K562 (cell line): ENCODE data around the gene EIF3K. TPM values are rescaled to one million over a fixed set of nuclear protein-coding genes. Genes with fewer than 3 reads are reported as not detected.

Experiments used
- ETV5 ChIP-seq: sonication (generic); formaldehyde crosslinking; IDR thresholded peaks from 2 replicates; pipeline ENCODE4 v1.4.0; 2020; ENCODE audit warnings: low read depth, mild to moderate bottlenecking, missing genetic modification reagents
- FOXA3 ChIP-seq, 2 experiments: fragments of 450-650 bp in 1 of 2; sonication (generic) in 1 of 2; formaldehyde crosslinking; IDR thresholded peaks in 1 of 2; conservative IDR thresholded peaks in 1 of 2; 2 replicates each; pipeline versions ENCODE4 v1.4.0 to v1.8.0; 2020 to 2022; ENCODE audit warnings: mild to moderate bottlenecking in 2 of 2, missing genetic modification reagents in 1 of 2
- HNRNPK ChIP-seq: fragments of 200-400 bp; formaldehyde crosslinking; IDR thresholded peaks from one replicate; pipeline ENCODE4 v1.6.1; 2018; ENCODE audit warnings: mild to moderate bottlenecking, low read depth, low read length; ENCODE audit not compliant: poor library complexity, severe bottlenecking
- MIER1 ChIP-seq: fragments of 450-650 bp; IDR thresholded peaks from 2 replicates; pipeline ENCODE4 v1.6.1; 2016; ENCODE audit warnings: antibody characterized with exemption, mild to moderate bottlenecking, low read depth
- MYC ChIP-seq, 2 experiments: fragments of 250-450 bp in 1 of 2; sonication (Bioruptor Pico) in 1 of 2; IDR thresholded peaks; 2 replicates each; pipeline versions ENCODE4 v1.5.1 to v1.6.1; 2012 to 2021; ENCODE audit warnings: low read depth in 2 of 2, borderline replicate concordance in 1 of 2, improper control_type of control experiment in 1 of 2, low read length in 1 of 2, mild to moderate bottlenecking in 1 of 2, moderate library complexity in 1 of 2
- POLR3A ChIP-seq: IDR thresholded peaks from 2 replicates; pipeline ENCODE4 v1.6.1; 2011; ENCODE audit warnings: borderline replicate concordance, mild to moderate bottlenecking, moderate library complexity; ENCODE audit not compliant: insufficient read length, insufficient read depth; ENCODE audit errors: extremely low read depth
- SUPT5H ChIP-seq: fragments of 450-650 bp; IDR thresholded peaks from 2 replicates; pipeline ENCODE4 v1.6.1; 2016
- TGIF2 ChIP-seq: sonication (generic); formaldehyde crosslinking; IDR thresholded peaks from 2 replicates; pipeline ENCODE4 v1.8.1; 2022; ENCODE audit warnings: mild to moderate bottlenecking, missing genetic modification reagents, moderate library complexity
- YY1 ChIP-seq, 3 experiments: IDR thresholded peaks; 2 replicates each; pipeline ENCODE4 v1.6.1; 2011; ENCODE audit warnings: low read length in 2 of 3, mild to moderate bottlenecking in 2 of 3, moderate library complexity in 2 of 3, borderline replicate concordance in 1 of 3, control low read depth in 1 of 3, low read depth in 1 of 3; ENCODE audit not compliant: insufficient read depth in 3 of 3, insufficient replicate concordance in 2 of 3, control insufficient read depth in 1 of 3, insufficient read length in 1 of 3; ENCODE audit errors: extremely low read depth in 1 of 3
- ZFPM2 ChIP-seq: fragments of 250-450 bp; sonication (Bioruptor Pico); IDR thresholded peaks from 2 replicates; pipeline ENCODE4 v1.5.1; 2022; ENCODE audit warnings: mild to moderate bottlenecking
- ZNF76 ChIP-seq: fragments of 250-450 bp; sonication (Bioruptor Pico); IDR thresholded peaks from 2 replicates; pipeline ENCODE4 v1.4.0; 2020; ENCODE audit warnings: mild to moderate bottlenecking, moderate library complexity, borderline replicate concordance
- polyA plus RNA-seq, 8 experiments: library from polyadenylated mRNA; depleted of rRNA in 4 of 8; stranded (reverse) in 5 of 8; unstranded in 3 of 8; fragments of >200 nt; fragmentation: Nextera tagmentation in 2 of 8; fragmentation: Illumina TruSeq in 1 of 8; extraction: Ambion mirVana in 2 of 8; extraction: Trizol in 1 of 8; gene quantifications; 2 replicates each; pipeline versions ENCODE4 v1.2.1 to v1.2.3, GENCODE V29; 2011 to 2014; ENCODE audit warnings: inconsistent platforms in 1 of 8, missing spikeins in 1 of 8
- total RNA-seq, 7 experiments: library from RNA; depleted of rRNA in 6 of 7; stranded (reverse); fragments of >200 nt in 6 of 7; fragmentation: Illumina TruSeq in 2 of 7; extraction: Trizol in 2 of 7; gene quantifications; 2 replicates each; pipeline versions ENCODE4 v1.2.1 to v1.2.3, GENCODE V29; 2011 to 2021; ENCODE audit warnings: low replicate concordance in 1 of 7
- TF ChIP-seq, protein P1 (sequence below), 2 experiments: fragments of 250-450 bp in 1 of 2; fragments of 450-650 bp in 1 of 2; sonication (Bioruptor Pico) in 1 of 2; IDR thresholded peaks; 2 replicates each; pipeline versions ENCODE4 v1.6.1 to v1.8.0; 2016 to 2021; ENCODE audit warnings: mild to moderate bottlenecking in 2 of 2, moderate library complexity in 2 of 2, missing compliant biosample characterization in 1 of 2, missing genetic modification characterization in 1 of 2
- TF ChIP-seq, protein P2 (sequence below): fragments of 250-450 bp; sonication (Bioruptor Pico); IDR thresholded peaks from 2 replicates; pipeline ENCODE4 v1.8.0; 2022; ENCODE audit warnings: inconsistent platforms, mild to moderate bottlenecking, moderate library complexity, borderline replicate concordance
- TF ChIP-seq, protein P3 (sequence below), 2 experiments: fragments of 450-650 bp; IDR thresholded peaks; 2 replicates each; pipeline ENCODE4 v1.6.1; 2018; ENCODE audit warnings: mild to moderate bottlenecking in 2 of 2, low read depth in 1 of 2; ENCODE audit not compliant: partially characterized antibody in 2 of 2
- TF ChIP-seq, protein P4 (sequence below): fragments of 450-650 bp; formaldehyde crosslinking; IDR thresholded peaks from 2 replicates; pipeline ENCODE4 v1.4.0; 2022; ENCODE audit warnings: missing genetic modification characterization

Gene EIF3K
- total and polyA plus RNA-seq, 9 of the 15 experiments (the other 6 are each of a cell fraction or from before 2014, with no cell fraction given): 387 to 1,827 (median 733) TPM

DNA sequence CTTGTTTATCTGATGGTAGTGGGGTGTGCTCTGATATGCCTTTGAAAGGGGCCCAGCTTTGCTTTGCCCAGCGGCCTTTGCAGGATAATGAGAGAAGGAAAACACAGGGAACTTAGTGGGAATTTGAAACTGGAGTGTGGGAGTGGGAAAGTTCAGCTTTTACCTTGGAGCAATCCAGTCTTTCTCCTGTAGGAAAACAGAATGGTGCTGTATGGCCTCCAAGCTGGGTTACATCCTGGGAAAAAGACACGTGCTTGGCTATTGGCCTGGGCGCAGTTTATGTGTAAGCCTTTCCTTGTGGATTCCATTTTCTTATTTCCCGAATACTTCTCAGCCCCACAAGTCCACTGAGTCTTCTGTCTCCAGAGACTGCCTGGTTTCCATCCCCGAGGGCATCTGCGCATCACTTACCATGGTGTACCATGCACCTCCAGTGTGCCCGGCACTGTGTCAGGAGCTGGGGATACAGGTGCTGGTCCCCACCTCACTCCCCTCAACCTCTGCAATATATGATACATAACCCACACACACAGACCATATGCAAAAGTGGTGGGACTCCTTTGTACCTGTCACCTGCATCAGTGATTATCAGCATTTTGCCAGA, 60.0 kb downstream of the EIF3K start (continued):
- TF ChIP-seq, protein P1, sequence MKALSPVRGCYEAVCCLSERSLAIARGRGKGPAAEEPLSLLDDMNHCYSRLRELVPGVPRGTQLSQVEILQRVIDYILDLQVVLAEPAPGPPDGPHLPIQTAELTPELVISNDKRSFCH (CRISPR knock-in tag; IDR thresholded peaks at IDR 0.05): no peak
- TF ChIP-seq, protein P1 (tag; IDR thresholded peaks at IDR 0.05): 0 out of 2 replicates have a peak, but pooled peaks have one; percentile 26
- TF ChIP-seq ETV5 (CRISPR knock-in tag) (0 out of 2 replicates have a peak, but pooled peaks have one; percentile 11), POLR3A (no peak), ZFPM2 (CRISPR knock-in tag) (no peak), MIER1 (no peak), YY1 (IDR thresholded peaks at IDR 0.05; ENCODE audit: borderline replicate concordance in 1 of 3, control insufficient read depth in 1 of 3, extremely low read depth in 1 of 3, insufficient read depth in 3 of 3, insufficient read length in 1 of 3, insufficient replicate concordance in 2 of 3, low read depth in 1 of 3, low read length in 2 of 3) (no peak), TGIF2 (no peak), MYC (IDR thresholded peaks at IDR 0.05; ENCODE audit: low read depth, low read length) (no peak), MYC (CRISPR knock-in tag; IDR thresholded peaks at IDR 0.05; ENCODE audit: borderline replicate concordance, low read depth) (0 out of 2 replicates have a peak, but pooled peaks have one; percentile 18), SUPT5H (no peak), ZNF76 (CRISPR knock-in tag) (no peak), HNRNPK (no peak), FOXA3 (CRISPR knock-in tag; conservative IDR thresholded peaks at IDR 0.05 in 1 of 2, IDR thresholded peaks at IDR 0.05 in 1 of 2) (no peak)
- TF ChIP-seq, protein P2, sequence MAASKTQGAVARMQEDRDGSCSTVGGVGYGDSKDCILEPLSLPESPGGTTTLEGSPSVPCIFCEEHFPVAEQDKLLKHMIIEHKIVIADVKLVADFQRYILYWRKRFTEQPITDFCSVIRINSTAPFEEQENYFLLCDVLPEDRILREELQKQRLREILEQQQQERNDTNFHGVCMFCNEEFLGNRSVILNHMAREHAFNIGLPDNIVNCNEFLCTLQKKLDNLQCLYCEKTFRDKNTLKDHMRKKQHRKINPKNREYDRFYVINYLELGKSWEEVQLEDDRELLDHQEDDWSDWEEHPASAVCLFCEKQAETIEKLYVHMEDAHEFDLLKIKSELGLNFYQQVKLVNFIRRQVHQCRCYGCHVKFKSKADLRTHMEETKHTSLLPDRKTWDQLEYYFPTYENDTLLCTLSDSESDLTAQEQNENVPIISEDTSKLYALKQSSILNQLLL (CRISPR knock-in tag): no peak
- TF ChIP-seq, protein P3, sequence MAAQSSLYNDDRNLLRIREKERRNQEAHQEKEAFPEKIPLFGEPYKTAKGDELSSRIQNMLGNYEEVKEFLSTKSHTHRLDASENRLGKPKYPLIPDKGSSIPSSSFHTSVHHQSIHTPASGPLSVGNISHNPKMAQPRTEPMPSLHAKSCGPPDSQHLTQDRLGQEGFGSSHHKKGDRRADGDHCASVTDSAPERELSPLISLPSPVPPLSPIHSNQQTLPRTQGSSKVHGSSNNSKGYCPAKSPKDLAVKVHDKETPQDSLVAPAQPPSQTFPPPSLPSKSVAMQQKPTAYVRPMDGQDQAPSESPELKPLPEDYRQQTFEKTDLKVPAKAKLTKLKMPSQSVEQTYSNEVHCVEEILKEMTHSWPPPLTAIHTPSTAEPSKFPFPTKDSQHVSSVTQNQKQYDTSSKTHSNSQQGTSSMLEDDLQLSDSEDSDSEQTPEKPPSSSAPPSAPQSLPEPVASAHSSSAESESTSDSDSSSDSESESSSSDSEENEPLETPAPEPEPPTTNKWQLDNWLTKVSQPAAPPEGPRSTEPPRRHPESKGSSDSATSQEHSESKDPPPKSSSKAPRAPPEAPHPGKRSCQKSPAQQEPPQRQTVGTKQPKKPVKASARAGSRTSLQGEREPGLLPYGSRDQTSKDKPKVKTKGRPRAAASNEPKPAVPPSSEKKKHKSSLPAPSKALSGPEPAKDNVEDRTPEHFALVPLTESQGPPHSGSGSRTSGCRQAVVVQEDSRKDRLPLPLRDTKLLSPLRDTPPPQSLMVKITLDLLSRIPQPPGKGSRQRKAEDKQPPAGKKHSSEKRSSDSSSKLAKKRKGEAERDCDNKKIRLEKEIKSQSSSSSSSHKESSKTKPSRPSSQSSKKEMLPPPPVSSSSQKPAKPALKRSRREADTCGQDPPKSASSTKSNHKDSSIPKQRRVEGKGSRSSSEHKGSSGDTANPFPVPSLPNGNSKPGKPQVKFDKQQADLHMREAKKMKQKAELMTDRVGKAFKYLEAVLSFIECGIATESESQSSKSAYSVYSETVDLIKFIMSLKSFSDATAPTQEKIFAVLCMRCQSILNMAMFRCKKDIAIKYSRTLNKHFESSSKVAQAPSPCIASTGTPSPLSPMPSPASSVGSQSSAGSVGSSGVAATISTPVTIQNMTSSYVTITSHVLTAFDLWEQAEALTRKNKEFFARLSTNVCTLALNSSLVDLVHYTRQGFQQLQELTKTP (IDR thresholded peaks at IDR 0.05; ENCODE audit: low read depth in 1 of 2, partially characterized antibody in 2 of 2): no peak
- TF ChIP-seq, protein P4, sequence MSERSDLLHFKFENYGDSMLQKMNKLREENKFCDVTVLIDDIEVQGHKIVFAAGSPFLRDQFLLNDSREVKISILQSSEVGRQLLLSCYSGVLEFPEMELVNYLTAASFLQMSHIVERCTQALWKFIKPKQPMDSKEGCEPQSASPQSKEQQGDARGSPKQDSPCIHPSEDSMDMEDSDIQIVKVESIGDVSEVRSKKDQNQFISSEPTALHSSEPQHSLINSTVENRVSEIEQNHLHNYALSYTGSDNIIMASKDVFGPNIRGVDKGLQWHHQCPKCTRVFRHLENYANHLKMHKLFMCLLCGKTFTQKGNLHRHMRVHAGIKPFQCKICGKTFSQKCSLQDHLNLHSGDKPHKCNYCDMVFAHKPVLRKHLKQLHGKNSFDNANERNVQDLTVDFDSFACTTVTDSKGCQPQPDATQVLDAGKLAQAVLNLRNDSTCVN (CRISPR knock-in tag): no peak
